Measurements from ENCODE around the gene TRIB2. TPM values are rescaled to one million over a fixed set of nuclear protein-coding genes. Genes with fewer than 3 reads are reported as not detected.

TRIB2 gene
- polyA plus RNA-seq (2011; rRNA removed): 0.17 and 0.28 TPM in 2 replicates
- 0.19 and 0.21 TPM in 2 replicates for polyA plus RNA-seq (2012; cell fraction: cytosol; rRNA removed)
- 0.17 and 0.95 TPM in 2 replicates for polyA plus RNA-seq (2012; cell fraction: nucleus; rRNA removed)
- polyA plus RNA-seq (2017; fragmentation: RNase III; extraction: RNeasy Plus Mini Kit Qiagen cat#74134 plus additional on column Dnase treatment): 0.03 to 0.32 TPM (median 0.20 TPM) in 3 replicates
- 0.08 and 0.19 TPM in 2 replicates for polyA minus RNA-seq (2011; rRNA and poly(A)+ RNA removed)

DNA sequence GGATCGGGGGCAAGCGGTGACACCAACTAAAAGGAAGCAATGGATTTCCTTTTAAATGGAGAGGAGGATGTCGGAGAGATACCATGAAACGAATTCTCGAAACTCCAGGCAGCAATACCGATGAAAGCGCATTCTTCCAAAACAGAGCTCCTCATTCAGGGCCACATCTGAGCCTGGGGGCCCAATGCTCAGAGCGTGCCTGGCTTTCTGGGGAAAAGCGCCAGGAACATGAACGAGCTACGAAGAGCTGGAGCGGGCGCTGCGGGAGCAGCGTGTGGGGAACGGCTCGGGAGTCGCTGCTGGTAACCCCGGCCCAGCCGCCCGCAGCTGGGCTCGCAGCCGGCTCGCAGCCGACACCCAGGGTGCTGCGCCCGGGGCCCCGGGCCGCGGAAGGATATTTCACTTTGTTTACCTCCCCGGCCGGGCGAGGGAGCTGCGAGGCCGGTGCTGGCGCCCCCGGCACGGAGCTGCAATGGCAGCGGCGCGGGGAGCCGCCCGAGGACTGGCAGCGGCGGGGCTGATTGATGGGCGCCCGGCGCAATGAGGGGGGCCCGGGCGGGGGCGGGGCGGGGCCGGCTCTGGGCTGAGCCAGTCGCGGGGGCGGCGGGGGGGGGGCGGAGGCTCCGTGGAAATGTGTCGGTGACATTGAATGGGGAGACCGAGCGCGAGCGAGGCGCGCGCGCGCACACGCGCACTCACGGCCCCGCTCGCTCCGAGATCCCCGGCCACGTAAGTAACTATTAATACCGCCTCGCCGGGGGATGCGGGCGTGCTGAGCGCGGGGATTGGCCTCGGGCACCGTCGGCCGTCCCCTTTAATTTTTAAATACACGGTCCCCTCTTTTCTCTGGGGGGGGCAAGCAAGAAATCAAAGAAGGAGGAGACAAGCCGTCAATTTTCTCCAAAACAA is at the start of gene TRIB2:
Gene TRIB2, plus strand, starts transcription at position 655 of the 909 bp plus-strand sequence. CDS start 1,372 bp downstream, outside the sequence.
- Histone ChIP-seq H3K4me3 (peak within 1 kb of the TSS; percentile 64), H3K4me1 (peaks cover 15% of the 10 kb centered on the region), H3K27ac (peak within 1 kb of the TSS in 1 of 2 experiments; percentile 69; a peak in 4 of 6 replicates), H3K4me2 (peak within 1 kb of the TSS; percentile 100), H3K9me3 (no peaks in the 10 kb centered on the region; the same call in 2 of the 3 replicates)
- WGBS (ENCODE audit: missing lambda C conversion rate): 7% methylated on average over 33 of the region's 90 CpGs
- ChIA-PET CTCF (interaction anchor here (0.8 to 3.2 kb wide), 18 partner anchors 9 to 886 kb away, joined by 3 to 31 read pairs (median 4); no protein-coding TSS in a partner anchor), POLR2A (interaction anchor here (0.6 to 1.6 kb wide), 2 partner anchors 702 to 887 kb away, joined by 3 to 5 read pairs; no protein-coding TSS in a partner anchor)
- DNase-seq (ENCODE audit: low read depth in 1 of 2, low spot score in 1 of 2) (peak; percentile 41 to 63), ATAC-seq (peak; percentile 71 to 81), FAIRE-seq (no peak)
- TF ChIP-seq ZNF302 (CRISPR knock-in tag; IDR thresholded peaks at IDR 0.05) (no peak), RNF2 (IDR thresholded peaks at IDR 0.05; ENCODE audit: borderline replicate concordance, low read depth) (peak; percentile 98), FOXS1 (CRISPR knock-in tag; IDR thresholded peaks at IDR 0.05) (no peak), CBX8 (IDR thresholded peaks at IDR 0.05) (peak; percentile 95), HOXA7 (CRISPR knock-in tag; IDR thresholded peaks at IDR 0.05) (no peak), RARB (CRISPR knock-in tag; IDR thresholded peaks at IDR 0.05) (no peak)

DNA sequence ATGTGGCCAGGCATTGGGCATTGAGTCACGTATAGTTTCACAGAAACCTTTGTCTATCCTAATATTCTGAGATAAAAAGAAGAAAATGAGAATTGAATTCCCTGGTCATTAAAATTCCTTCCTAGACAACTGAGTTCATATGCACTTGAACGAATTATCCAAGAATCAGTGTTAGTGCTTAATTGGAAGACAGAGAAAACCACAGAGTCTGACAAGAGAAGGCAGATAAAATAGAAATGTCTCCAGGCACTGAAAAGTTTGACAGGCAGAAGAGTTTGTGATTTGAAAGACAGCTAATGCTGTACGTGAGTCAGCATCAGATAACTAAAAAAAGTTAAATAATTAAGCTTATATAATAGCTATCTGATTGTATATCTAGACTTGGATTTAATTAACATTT is 47.7 kb upstream of the TRIB2 start:
- FAIRE-seq: no peak
- no peak overlapping the region for H3K27ac ChIP-seq
- 3% methylated on average over 3 of the region's 3 CpGs for WGBS (ENCODE audit: missing lambda C conversion rate)
- no peak overlapping the region for H3K4me3 ChIP-seq
- ATAC-seq: no peak
- H3K4me2 ChIP-seq: no peak overlapping the region
- ChIA-PET POLR2A (no interaction called here), CTCF (no interaction called here)
- DNase-seq (ENCODE audit: low read depth in 1 of 2, low spot score in 1 of 2): no peak
- TF ChIP-seq ESRRA (IDR thresholded peaks at IDR 0.05; ENCODE audit: borderline replicate concordance, low read length) (no peak), CHD2 (IDR thresholded peaks at IDR 0.05; ENCODE audit: low read length, partially characterized antibody) (no peak), CEBPB (IDR thresholded peaks at IDR 0.05) (no peak), CHD4 (IDR thresholded peaks at IDR 0.05; ENCODE audit: borderline replicate concordance) (no peak), BHLHE40 (IDR thresholded peaks at IDR 0.05; ENCODE audit: low read depth, low read length) (no peak), NR3C1 (IDR thresholded peaks at IDR 0.05) (no peak), SREBF2 (IDR thresholded peaks at IDR 0.05) (no peak)
- TF ChIP-seq, protein P1, sequence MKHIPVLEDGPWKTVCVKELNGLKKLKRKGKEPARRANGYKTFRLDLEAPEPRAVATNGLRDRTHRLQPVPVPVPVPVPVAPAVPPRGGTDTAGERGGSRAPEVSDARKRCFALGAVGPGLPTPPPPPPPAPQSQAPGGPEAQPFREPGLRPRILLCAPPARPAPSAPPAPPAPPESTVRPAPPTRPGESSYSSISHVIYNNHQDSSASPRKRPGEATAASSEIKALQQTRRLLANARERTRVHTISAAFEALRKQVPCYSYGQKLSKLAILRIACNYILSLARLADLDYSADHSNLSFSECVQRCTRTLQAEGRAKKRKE (CRISPR knock-in tag; IDR thresholded peaks at IDR 0.05; ENCODE audit: low read depth): no peak
- TF ChIP-seq, protein P2, sequence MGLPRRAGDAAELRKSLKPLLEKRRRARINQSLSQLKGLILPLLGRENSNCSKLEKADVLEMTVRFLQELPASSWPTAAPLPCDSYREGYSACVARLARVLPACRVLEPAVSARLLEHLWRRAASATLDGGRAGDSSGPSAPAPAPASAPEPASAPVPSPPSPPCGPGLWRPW (IDR thresholded peaks at IDR 0.05): no peak
- TF ChIP-seq, protein P3, sequence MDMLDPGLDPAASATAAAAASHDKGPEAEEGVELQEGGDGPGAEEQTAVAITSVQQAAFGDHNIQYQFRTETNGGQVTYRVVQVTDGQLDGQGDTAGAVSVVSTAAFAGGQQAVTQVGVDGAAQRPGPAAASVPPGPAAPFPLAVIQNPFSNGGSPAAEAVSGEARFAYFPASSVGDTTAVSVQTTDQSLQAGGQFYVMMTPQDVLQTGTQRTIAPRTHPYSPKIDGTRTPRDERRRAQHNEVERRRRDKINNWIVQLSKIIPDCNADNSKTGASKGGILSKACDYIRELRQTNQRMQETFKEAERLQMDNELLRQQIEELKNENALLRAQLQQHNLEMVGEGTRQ (IDR thresholded peaks at IDR 0.05): no peak
- TF ChIP-seq, protein P4, sequence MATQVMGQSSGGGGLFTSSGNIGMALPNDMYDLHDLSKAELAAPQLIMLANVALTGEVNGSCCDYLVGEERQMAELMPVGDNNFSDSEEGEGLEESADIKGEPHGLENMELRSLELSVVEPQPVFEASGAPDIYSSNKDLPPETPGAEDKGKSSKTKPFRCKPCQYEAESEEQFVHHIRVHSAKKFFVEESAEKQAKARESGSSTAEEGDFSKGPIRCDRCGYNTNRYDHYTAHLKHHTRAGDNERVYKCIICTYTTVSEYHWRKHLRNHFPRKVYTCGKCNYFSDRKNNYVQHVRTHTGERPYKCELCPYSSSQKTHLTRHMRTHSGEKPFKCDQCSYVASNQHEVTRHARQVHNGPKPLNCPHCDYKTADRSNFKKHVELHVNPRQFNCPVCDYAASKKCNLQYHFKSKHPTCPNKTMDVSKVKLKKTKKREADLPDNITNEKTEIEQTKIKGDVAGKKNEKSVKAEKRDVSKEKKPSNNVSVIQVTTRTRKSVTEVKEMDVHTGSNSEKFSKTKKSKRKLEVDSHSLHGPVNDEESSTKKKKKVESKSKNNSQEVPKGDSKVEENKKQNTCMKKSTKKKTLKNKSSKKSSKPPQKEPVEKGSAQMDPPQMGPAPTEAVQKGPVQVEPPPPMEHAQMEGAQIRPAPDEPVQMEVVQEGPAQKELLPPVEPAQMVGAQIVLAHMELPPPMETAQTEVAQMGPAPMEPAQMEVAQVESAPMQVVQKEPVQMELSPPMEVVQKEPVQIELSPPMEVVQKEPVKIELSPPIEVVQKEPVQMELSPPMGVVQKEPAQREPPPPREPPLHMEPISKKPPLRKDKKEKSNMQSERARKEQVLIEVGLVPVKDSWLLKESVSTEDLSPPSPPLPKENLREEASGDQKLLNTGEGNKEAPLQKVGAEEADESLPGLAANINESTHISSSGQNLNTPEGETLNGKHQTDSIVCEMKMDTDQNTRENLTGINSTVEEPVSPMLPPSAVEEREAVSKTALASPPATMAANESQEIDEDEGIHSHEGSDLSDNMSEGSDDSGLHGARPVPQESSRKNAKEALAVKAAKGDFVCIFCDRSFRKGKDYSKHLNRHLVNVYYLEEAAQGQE (IDR thresholded peaks at IDR 0.05): no peak
- TF ChIP-seq, protein P5, sequence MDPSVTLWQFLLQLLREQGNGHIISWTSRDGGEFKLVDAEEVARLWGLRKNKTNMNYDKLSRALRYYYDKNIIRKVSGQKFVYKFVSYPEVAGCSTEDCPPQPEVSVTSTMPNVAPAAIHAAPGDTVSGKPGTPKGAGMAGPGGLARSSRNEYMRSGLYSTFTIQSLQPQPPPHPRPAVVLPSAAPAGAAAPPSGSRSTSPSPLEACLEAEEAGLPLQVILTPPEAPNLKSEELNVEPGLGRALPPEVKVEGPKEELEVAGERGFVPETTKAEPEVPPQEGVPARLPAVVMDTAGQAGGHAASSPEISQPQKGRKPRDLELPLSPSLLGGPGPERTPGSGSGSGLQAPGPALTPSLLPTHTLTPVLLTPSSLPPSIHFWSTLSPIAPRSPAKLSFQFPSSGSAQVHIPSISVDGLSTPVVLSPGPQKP (IDR thresholded peaks at IDR 0.05; ENCODE audit: low read depth, low read length): no peak
- TF ChIP-seq, protein P6, sequence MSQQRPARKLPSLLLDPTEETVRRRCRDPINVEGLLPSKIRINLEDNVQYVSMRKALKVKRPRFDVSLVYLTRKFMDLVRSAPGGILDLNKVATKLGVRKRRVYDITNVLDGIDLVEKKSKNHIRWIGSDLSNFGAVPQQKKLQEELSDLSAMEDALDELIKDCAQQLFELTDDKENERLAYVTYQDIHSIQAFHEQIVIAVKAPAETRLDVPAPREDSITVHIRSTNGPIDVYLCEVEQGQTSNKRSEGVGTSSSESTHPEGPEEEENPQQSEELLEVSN (IDR thresholded peaks at IDR 0.05; ENCODE audit: borderline replicate concordance, low read depth): no peak
- TF ChIP-seq, protein P7, sequence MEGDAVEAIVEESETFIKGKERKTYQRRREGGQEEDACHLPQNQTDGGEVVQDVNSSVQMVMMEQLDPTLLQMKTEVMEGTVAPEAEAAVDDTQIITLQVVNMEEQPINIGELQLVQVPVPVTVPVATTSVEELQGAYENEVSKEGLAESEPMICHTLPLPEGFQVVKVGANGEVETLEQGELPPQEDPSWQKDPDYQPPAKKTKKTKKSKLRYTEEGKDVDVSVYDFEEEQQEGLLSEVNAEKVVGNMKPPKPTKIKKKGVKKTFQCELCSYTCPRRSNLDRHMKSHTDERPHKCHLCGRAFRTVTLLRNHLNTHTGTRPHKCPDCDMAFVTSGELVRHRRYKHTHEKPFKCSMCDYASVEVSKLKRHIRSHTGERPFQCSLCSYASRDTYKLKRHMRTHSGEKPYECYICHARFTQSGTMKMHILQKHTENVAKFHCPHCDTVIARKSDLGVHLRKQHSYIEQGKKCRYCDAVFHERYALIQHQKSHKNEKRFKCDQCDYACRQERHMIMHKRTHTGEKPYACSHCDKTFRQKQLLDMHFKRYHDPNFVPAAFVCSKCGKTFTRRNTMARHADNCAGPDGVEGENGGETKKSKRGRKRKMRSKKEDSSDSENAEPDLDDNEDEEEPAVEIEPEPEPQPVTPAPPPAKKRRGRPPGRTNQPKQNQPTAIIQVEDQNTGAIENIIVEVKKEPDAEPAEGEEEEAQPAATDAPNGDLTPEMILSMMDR (IDR thresholded peaks at IDR 0.05): no peak
- H3K4me1 ChIP-seq: no peaks in the 10 kb centered on the region
- H3K9me3 ChIP-seq: 0 out of 3 replicates have a peak, but pooled peaks cover 2% of the 10 kb centered on the region

Measured in A549 (cell line).